A549 treated with ZK216348 at 1 μM for 4 hours (cell line): ENCODE measurements around the gene SLC25A10. TPM values are rescaled to one million over a fixed set of nuclear protein-coding genes. Genes with fewer than 3 reads are reported as not detected.

Source experiments
- total RNA-seq: library from RNA; stranded (reverse); fragments of 200-300 nt; extraction: Qiagen RNA extraction; gene quantifications from 5 replicates; pipeline ENCODE4 v1.2.3, GENCODE V29; 2022; ENCODE audit warnings: low read depth

SLC25A10 gene
- total RNA-seq: 20.2 to 48.4 TPM (median 42.0 TPM) in 5 replicates

GRCh38 chr17:81711814-81712467, at the start of gene SLC25A10:
SLC25A10 (plus strand) TSS chr17:81712284; CDS start chr17:81712427, 143 bp downstream.

GRCh38 chr17:81666342-81667191, 45.5 kb upstream of the SLC25A10 start, which contains the start of the genes CCDC137 and OXLD1:
CCDC137 (plus strand) TSS chr17:81666737; CDS start chr17:81666767, 30 bp downstream.
OXLD1 (minus strand) TSS chr17:81666605; CDS start chr17:81666577, 28 bp downstream.

GRCh38 chr17:81683584-81684441, 28.3 kb upstream of the SLC25A10 start, which contains the start of the genes ARL16 and HGS:
ARL16 (minus strand) TSS chr17:81683797; CDS start chr17:81683753, 44 bp downstream.
HGS (plus strand) TSS chr17:81684011; CDS start chr17:81684067, 56 bp downstream.

GRCh38 chr17:81702934-81703746, 8.9 kb upstream of the SLC25A10 start, which contains the start of gene MRPL12:
MRPL12 (plus strand) TSS chr17:81703367; CDS start chr17:81703502, 135 bp downstream.

Other genes starting within 250 kb of the SLC25A10 start
- gene ACTG1, start 199.5 kb upstream of the SLC25A10 start, total RNA-seq: 4,976 to 5,867 TPM (median 5,373 TPM) in 5 replicates
- 0.27 to 2.0 TPM (median 1.3 TPM) in 5 replicates for gene FSCN2, start 183.9 kb upstream of the SLC25A10 start, total RNA-seq
- gene FAAP100, start 159.9 kb upstream of the SLC25A10 start, total RNA-seq: 11.3 to 31.5 TPM (median 21.7 TPM) in 5 replicates
- 80.3 to 105 TPM (median 101 TPM) in 5 replicates for gene NPLOC4, start 75.2 kb upstream of the SLC25A10 start, total RNA-seq
- gene TSPAN10, start 75.1 kb upstream of the SLC25A10 start, total RNA-seq: 2.5 to 6.8 TPM (median 4.7 TPM) in 5 replicates
- gene PDE6G, start 55.7 kb upstream of the SLC25A10 start, total RNA-seq: 1.1 to 3.6 TPM (median 1.8 TPM) in 5 replicates
- gene OXLD1, start 45.7 kb upstream of the SLC25A10 start, total RNA-seq: 21.5 to 68.1 TPM (median 60.6 TPM) in 5 replicates
- 51.5 to 77.1 TPM (median 63.3 TPM) in 5 replicates for gene CCDC137, start 45.5 kb upstream of the SLC25A10 start, total RNA-seq
- gene ARL16, start 28.5 kb upstream of the SLC25A10 start, total RNA-seq: 42.5 to 51.4 TPM (median 49.4 TPM) in 5 replicates
- gene HGS, start 28.3 kb upstream of the SLC25A10 start, total RNA-seq: 133 to 232 TPM (median 219 TPM) in 5 replicates
- gene MRPL12, start 8.9 kb upstream of the SLC25A10 start, total RNA-seq: 187 to 318 TPM (median 295 TPM) in 5 replicates
- gene GCGR, start 91.9 kb downstream of the SLC25A10 start, total RNA-seq: 0.11 to 0.52 TPM (median 0.31 TPM) in 4 of 5 replicates, not detected in the other
- 70.3 to 110 TPM (median 93.6 TPM) in 5 replicates for gene MCRIP1, start 121.0 kb downstream of the SLC25A10 start, total RNA-seq
- gene PPP1R27, start 122.8 kb downstream of the SLC25A10 start, total RNA-seq: 0.15 TPM in 1 of 5 replicates, not detected in the others
- gene P4HB, start 148.3 kb downstream of the SLC25A10 start, total RNA-seq: 698 to 774 TPM (median 714 TPM) in 5 replicates
- 606 to 641 TPM (median 628 TPM) in 5 replicates for gene ARHGDIA, start 159.1 kb downstream of the SLC25A10 start, total RNA-seq
- 164 to 260 TPM (median 251 TPM) in 5 replicates for gene ALYREF, start 179.3 kb downstream of the SLC25A10 start, total RNA-seq
- 168 to 294 TPM (median 269 TPM) in 5 replicates for gene ANAPC11, start 179.4 kb downstream of the SLC25A10 start, total RNA-seq
- gene NPB, start 190.0 kb downstream of the SLC25A10 start, total RNA-seq: 0.44 to 0.65 TPM (median 0.58 TPM) in 4 of 5 replicates, not detected in the other
- 14.4 to 18.1 TPM (median 16.1 TPM) in 5 replicates for gene PCYT2, start 199.1 kb downstream of the SLC25A10 start, total RNA-seq
- 26.8 to 48.2 TPM (median 44.3 TPM) in 5 replicates for gene SIRT7, start 205.9 kb downstream of the SLC25A10 start, total RNA-seq
- 23.8 to 45.5 TPM (median 38.0 TPM) in 5 replicates for gene MAFG, start 215.5 kb downstream of the SLC25A10 start, total RNA-seq
- gene PYCR1, start 225.0 kb downstream of the SLC25A10 start, total RNA-seq: 45.0 to 90.7 TPM (median 84.5 TPM) in 5 replicates
- not detected in 5 replicates for gene MYADML2, start 234.9 kb downstream of the SLC25A10 start, total RNA-seq
- gene NOTUM, start 248.9 kb downstream of the SLC25A10 start, total RNA-seq: 0.29 to 0.66 TPM (median 0.49 TPM) in 4 of 5 replicates, not detected in the other